ENCODE measurements around the gene MAB21L2.
"Not testable (repeated sequence)": the region's sequence is repeated elsewhere in the genome, so short reads cannot be mapped to it uniquely, and the experiment has no call there.

GRCh38 chr4:150564967-150565366 lies 17.0 kb upstream of the MAB21L2 start:
- not testable (repeated sequence) for TF ChIP-seq FOSL1 (IDR thresholded peaks at IDR 0.05; ENCODE audit: insufficient read depth, low read depth, low read length); JUND (IDR thresholded peaks at IDR 0.05; ENCODE audit: low read length); MAX (IDR thresholded peaks at IDR 0.05); RBBP5 (IDR thresholded peaks at IDR 0.05; ENCODE audit: borderline replicate concordance, low read depth, low read length); CTCF (IDR thresholded peaks at IDR 0.05; ENCODE audit: control extremely low read depth in 1 of 3, insufficient read depth in 1 of 3, low read depth in 1 of 3, low read length in 3 of 3); CHD1 (IDR thresholded peaks at IDR 0.05; ENCODE audit: low read depth, low read length); ATF2 (IDR thresholded peaks at IDR 0.05; ENCODE audit: low read length); POLR2AphosphoS5 (IDR thresholded peaks at IDR 0.05; ENCODE audit: low read depth, low read length); POLR2A (IDR thresholded peaks at IDR 0.05; ENCODE audit: control extremely low read depth in 1 of 2, low read depth in 2 of 2, low read length in 2 of 2); JUN (IDR thresholded peaks at IDR 0.05; ENCODE audit: low read depth, low read length); ZNF274 (IDR thresholded peaks at IDR 0.05; ENCODE audit: borderline replicate concordance, extremely low read depth, low read length); TAF1 (IDR thresholded peaks at IDR 0.05; ENCODE audit: low read depth, low read length); USF2 (IDR thresholded peaks at IDR 0.05; ENCODE audit: low read length); KDM1A (IDR thresholded peaks at IDR 0.05; ENCODE audit: borderline replicate concordance, low read length)
